ENCODE results near the gene PLVAP. TPM values are rescaled to one million over a fixed set of nuclear protein-coding genes. Genes with fewer than 3 reads are reported as not detected.

The PLVAP gene
- polyA plus RNA-seq, 1 experiment = not detected

DNA sequence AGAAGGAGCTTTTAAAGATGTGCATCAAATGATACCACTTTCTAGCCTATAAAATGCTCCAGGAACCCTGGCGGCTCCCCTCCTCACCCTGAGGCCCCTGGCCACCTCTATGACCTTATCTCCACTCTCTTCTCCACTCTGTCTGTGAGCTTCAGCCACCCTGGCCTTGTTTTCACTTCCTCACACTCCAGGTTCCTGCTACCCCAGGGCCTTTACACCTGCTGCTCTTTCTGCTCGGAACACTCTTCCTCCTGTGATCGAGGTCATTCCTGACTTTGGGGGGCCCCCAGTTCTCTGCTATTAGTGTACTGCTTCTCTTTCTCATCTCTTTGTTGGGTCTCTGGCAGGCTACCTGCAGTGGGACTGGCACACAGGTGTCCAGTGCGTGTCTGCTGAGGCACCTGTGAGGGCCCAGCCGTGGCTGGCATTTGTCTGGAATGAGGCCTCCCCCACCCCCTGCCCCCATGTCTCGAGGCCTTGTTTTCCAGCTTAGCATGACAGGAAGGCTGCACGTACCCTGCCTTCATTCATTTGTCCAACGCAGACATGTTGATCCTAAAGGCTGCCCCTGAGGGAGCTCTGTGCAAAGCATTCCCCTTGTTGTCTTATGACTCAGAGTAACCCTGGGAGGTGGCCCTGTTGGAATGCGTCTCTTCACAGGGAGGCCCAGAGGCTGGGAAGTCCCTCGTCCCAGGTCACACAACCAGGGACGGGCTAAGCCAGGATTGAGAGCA lies 65.5 kb downstream of the PLVAP start:
- CTCF ChIA-PET = interaction anchor here (1.1 kb wide), 1 partner anchor 74 kb away, joined by 5 read pairs; no protein-coding TSS in a partner anchor
- POLR2A ChIA-PET = no interaction called here
- TF ChIP-seq, protein P1, sequence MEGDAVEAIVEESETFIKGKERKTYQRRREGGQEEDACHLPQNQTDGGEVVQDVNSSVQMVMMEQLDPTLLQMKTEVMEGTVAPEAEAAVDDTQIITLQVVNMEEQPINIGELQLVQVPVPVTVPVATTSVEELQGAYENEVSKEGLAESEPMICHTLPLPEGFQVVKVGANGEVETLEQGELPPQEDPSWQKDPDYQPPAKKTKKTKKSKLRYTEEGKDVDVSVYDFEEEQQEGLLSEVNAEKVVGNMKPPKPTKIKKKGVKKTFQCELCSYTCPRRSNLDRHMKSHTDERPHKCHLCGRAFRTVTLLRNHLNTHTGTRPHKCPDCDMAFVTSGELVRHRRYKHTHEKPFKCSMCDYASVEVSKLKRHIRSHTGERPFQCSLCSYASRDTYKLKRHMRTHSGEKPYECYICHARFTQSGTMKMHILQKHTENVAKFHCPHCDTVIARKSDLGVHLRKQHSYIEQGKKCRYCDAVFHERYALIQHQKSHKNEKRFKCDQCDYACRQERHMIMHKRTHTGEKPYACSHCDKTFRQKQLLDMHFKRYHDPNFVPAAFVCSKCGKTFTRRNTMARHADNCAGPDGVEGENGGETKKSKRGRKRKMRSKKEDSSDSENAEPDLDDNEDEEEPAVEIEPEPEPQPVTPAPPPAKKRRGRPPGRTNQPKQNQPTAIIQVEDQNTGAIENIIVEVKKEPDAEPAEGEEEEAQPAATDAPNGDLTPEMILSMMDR (IDR thresholded peaks at IDR 0.05; ENCODE audit: insufficient read depth, low read depth, low read length) = no peak
- H3K36me3 ChIP-seq (ENCODE audit: control insufficient read depth, insufficient read depth, low read length) = peaks cover 16% of the 10 kb centered on the region
- DNase-seq (ENCODE audit: low read depth) = no peak
- H3K4me3 ChIP-seq (ENCODE audit: low read depth, low read length) = no peak overlapping the region
- H3K27me3 ChIP-seq (ENCODE audit: control insufficient read depth, insufficient read depth, low read length) = no peaks in the 10 kb centered on the region

DNA sequence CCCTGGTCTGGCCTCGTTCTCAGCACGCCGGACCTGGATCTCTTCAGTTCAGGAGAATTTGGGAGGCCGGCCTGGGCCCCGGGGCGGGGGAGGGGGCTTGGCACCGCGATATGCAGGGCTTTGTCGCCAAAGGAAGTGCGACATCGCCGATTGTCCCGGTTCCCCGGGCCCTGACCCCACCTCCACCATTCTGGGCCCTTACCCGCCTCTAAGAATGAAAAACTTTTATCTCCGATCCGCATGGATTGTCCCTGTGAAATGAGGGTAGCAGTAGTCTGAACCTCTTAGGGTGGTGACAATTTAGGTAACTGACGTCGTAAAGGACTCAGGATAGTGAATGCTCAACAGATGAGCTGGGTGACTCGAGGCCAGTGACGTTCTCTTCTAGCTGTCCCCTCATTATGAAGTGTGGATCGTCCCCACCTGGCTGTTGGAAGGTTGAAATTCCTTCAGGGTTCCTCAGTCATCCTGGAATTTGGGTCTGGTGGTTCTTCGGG lies 67.1 kb downstream of the PLVAP start:
- POLR2A ChIA-PET = no interaction called here
- H3K4me3 ChIP-seq (ENCODE audit: low read depth, low read length) = peak overlapping the region; percentile 83
- CTCF ChIA-PET = no interaction called here
- H3K36me3 ChIP-seq (ENCODE audit: control insufficient read depth, insufficient read depth, low read length) = peaks cover 10% of the 10 kb centered on the region
- no peak for DNase-seq (ENCODE audit: low read depth)
- TF ChIP-seq, protein P1 (IDR thresholded peaks at IDR 0.05; ENCODE audit: insufficient read depth, low read depth, low read length) = no peak
- H3K27me3 ChIP-seq (ENCODE audit: control insufficient read depth, insufficient read depth, low read length) = no peaks in the 10 kb centered on the region

DNA sequence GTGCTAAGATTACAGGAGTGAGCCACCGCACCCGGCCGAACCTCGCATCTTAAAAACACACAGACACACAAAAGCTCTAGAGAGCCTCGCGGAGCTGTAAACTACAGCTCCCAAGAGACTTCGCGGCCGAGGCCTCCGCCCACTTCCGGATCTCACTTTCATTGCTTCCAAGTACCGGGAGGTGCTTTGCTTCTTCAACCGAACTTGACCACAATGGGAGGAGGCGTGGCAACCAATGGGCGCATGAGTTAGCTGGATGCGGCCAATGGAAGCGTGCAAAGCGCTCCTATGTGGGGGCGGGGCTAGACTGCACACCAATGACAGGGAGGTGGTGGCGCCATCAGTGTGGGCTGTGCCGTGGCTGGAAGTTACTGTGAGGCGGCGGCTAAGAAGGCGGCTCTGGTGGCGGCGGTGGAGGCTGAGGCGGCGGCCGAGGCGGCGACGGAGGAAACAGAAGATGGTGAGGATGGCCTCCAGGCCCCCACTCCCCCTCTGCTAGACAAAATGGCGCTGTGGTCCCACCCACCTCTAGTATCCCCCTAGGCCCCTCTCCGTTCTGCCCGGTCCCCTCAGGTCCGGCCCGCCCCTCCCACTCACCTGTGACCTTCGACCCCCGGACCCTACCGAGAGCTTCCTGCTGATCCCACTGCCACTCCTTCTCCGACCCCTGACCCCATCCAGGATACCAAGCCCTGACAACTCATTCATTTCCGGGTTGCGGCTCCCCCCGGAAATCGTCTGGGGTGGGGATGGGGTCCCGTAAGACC lies 67.8 kb downstream of the PLVAP start, which contains the start of gene DDA1:
Gene DDA1 (plus strand): TSS at position 366 of the 767 bp plus-strand sequence. CDS start 92 bp downstream, at position 458.
- TF ChIP-seq, protein P1 (IDR thresholded peaks at IDR 0.05; ENCODE audit: insufficient read depth, low read depth, low read length) = no peak
- peak within 1 kb of the TSS; percentile 83 for H3K4me3 ChIP-seq (ENCODE audit: low read depth, low read length)
- ChIA-PET POLR2A (interaction anchor here (0.6 to 0.7 kb wide), 3 partner anchors 42 to 253 kb away, joined by 3 to 16 read pairs (median 3); partner anchors contain the start of gene BABAM1), CTCF (interaction anchor here (1.1 kb wide), 1 partner anchor 14 kb away, joined by 4 read pairs; no protein-coding TSS in a partner anchor)
- H3K36me3 ChIP-seq (ENCODE audit: control insufficient read depth, insufficient read depth, low read length) = peaks cover 6% of the 10 kb centered on the region
- no peaks in the 10 kb centered on the region for H3K27me3 ChIP-seq (ENCODE audit: control insufficient read depth, insufficient read depth, low read length)
- peak; percentile 99 for DNase-seq (ENCODE audit: low read depth)

DNA sequence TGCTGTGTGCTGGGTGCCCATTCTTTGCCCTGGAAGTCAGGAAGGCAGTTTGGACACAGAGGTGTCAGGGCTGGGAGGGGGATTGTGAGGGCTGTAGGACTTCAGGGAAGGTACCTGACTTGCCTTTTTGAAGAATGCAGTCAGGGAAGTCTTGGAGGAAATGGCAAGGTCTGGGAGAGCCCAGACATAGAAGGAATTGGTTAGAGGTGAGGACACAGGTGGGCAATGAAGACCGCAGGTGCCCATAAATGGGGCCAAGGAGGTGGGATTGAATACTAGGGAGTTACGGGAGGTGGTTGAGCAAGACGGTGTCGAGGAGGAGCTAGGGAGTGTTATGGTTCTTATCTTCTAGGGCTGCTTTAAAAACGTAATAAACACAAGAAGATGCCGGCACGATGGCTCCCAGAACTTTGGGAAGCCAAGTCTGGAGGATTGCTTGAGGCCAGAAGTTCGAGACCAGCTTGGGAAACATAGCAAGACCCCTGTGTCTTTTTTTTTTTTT lies 69.2 kb downstream of the PLVAP start:
- DNase-seq (ENCODE audit: low read depth) = no peak
- CTCF ChIA-PET = interaction anchor here (0.5 to 5.0 kb wide), 3 partner anchors 16 to 227 kb away, joined by 3 to 16 read pairs (median 3); no protein-coding TSS in a partner anchor

More for the DNA sequence above, 69.2 kb downstream of the PLVAP start:
- POLR2A ChIA-PET = no interaction called here
- Histone ChIP-seq H3K27me3 (ENCODE audit: control insufficient read depth, insufficient read depth, low read length) (no peaks in the 10 kb centered on the region), H3K4me3 (ENCODE audit: low read depth, low read length) (no peak overlapping the region), H3K36me3 (ENCODE audit: control insufficient read depth, insufficient read depth, low read length) (no peaks in the 10 kb centered on the region; the same call in 1 of the 2 replicates)
- TF ChIP-seq, protein P1 (IDR thresholded peaks at IDR 0.05; ENCODE audit: insufficient read depth, low read depth, low read length) = no peak
